OCI-LY1 (cell line): ENCODE data around the gene KRTAP19-3.

Experiments
- EZH2 ChIP-seq: fragments of 200-600 bp; sonication (generic), shearing (Covaris generic); IDR thresholded peaks from 2 replicates; pipeline ENCODE4 v1.8.0; 2017; ENCODE audit warnings: borderline replicate concordance, mixed run types, mild to moderate bottlenecking, antibody characterized with exemption, low read length, moderate library complexity, mixed read lengths
- TF ChIP-seq, protein P1 (sequence below): fragments of 200-600 bp; sonication (generic), shearing (Covaris generic); IDR thresholded peaks from 2 replicates; pipeline ENCODE4 v1.5.1; 2017; ENCODE audit warnings: mild to moderate bottlenecking, antibody characterized with exemption, low read length, moderate library complexity, mixed read lengths

DNA sequence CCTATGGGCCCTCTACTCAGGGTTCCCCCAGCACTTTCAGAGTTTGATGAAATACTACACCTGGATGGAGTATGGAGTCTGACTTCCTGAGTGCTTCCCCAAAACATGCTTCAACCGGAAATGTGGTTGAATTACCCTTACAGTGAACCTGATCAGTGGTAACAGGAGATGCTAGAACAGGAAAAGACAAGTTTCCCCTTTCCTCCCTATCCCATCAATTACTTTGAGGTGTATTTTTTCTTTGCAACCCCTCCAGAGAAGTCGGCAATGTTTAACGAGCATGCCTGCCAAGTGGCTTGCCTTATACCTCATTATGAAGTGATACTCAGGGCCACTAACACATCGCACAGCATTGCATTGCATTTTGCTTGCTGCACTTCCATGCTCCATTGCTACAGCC lies 44.8 kb downstream of the KRTAP19-3 start:
- TF ChIP-seq, protein P1, sequence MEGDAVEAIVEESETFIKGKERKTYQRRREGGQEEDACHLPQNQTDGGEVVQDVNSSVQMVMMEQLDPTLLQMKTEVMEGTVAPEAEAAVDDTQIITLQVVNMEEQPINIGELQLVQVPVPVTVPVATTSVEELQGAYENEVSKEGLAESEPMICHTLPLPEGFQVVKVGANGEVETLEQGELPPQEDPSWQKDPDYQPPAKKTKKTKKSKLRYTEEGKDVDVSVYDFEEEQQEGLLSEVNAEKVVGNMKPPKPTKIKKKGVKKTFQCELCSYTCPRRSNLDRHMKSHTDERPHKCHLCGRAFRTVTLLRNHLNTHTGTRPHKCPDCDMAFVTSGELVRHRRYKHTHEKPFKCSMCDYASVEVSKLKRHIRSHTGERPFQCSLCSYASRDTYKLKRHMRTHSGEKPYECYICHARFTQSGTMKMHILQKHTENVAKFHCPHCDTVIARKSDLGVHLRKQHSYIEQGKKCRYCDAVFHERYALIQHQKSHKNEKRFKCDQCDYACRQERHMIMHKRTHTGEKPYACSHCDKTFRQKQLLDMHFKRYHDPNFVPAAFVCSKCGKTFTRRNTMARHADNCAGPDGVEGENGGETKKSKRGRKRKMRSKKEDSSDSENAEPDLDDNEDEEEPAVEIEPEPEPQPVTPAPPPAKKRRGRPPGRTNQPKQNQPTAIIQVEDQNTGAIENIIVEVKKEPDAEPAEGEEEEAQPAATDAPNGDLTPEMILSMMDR, result no peak
- TF ChIP-seq EZH2, result no peak
